GM21786 (cell line): Measurements from ENCODE around the gene RBFOX2.
"Not testable (repeated sequence)": the region's sequence is repeated elsewhere in the genome, so short reads cannot be mapped to it uniquely, and the experiment has no call there.

Experiments
- ATAC-seq: cut with Tn5 transposase; IDR thresholded peaks from one replicate; pipeline ENCODE4 v1.9.1; 2021; ENCODE audit not compliant: unreplicated experiment

The RBFOX2 gene

GRCh38 chr22:35743326-35743860 is 285.2 kb downstream of the RBFOX2 start:
- no peak for ATAC-seq

- no peak for ATAC-seq
These were observed 286.1 kb downstream of the RBFOX2 start for GRCh38 chr22:35742342-35743100.

- ATAC-seq: no peak
These were observed 288.0 kb downstream of the RBFOX2 start for GRCh38 chr22:35740616-35741015.

GRCh38 chr22:35739931-35740380 is 288.7 kb downstream of the RBFOX2 start:
- no peak for ATAC-seq

- ATAC-seq: no peak
These were observed 289.3 kb downstream of the RBFOX2 start for GRCh38 chr22:35739076-35739930.

GRCh38 chr22:35737886-35738285 is 290.7 kb downstream of the RBFOX2 start:
- ATAC-seq: not testable (repeated sequence)

- ATAC-seq: no peak
These were observed 291.9 kb downstream of the RBFOX2 start for GRCh38 chr22:35736701-35737100.

GRCh38 chr22:35736166-35736565 is 292.5 kb downstream of the RBFOX2 start:
- ATAC-seq: no peak

- no peak for ATAC-seq
These were observed 293.1 kb downstream of the RBFOX2 start for GRCh38 chr22:35735542-35735941.

- ATAC-seq: no peak
These were observed 294.2 kb downstream of the RBFOX2 start for GRCh38 chr22:35734517-35734827.

GRCh38 chr22:35733791-35734516 is 294.7 kb downstream of the RBFOX2 start:
- ATAC-seq: no peak

GRCh38 chr22:35733036-35733435 is 295.6 kb downstream of the RBFOX2 start:
- ATAC-seq: no peak

- ATAC-seq: no peak
These were observed 296.5 kb downstream of the RBFOX2 start for GRCh38 chr22:35732116-35732515.

- no peak for ATAC-seq
These were observed 297.3 kb downstream of the RBFOX2 start for GRCh38 chr22:35731321-35731720.

- ATAC-seq: no peak
These were observed 299.3 kb downstream of the RBFOX2 start for GRCh38 chr22:35729309-35729698.

- ATAC-seq: no peak
These were observed 299.9 kb downstream of the RBFOX2 start for GRCh38 chr22:35728639-35729308.

- ATAC-seq: no peak
These were observed 301.2 kb downstream of the RBFOX2 start for GRCh38 chr22:35727436-35727835.

- no peak for ATAC-seq
These were observed 301.7 kb downstream of the RBFOX2 start for GRCh38 chr22:35726933-35727332.

GRCh38 chr22:35726398-35726797 is 302.2 kb downstream of the RBFOX2 start:
- ATAC-seq: no peak

GRCh38 chr22:35725521-35725920 is 303.1 kb downstream of the RBFOX2 start:
- no peak for ATAC-seq

GRCh38 chr22:35721960-35722359 is 306.7 kb downstream of the RBFOX2 start:
- no peak for ATAC-seq
